ENCODE measurements around the gene OTX2.

DNA sequence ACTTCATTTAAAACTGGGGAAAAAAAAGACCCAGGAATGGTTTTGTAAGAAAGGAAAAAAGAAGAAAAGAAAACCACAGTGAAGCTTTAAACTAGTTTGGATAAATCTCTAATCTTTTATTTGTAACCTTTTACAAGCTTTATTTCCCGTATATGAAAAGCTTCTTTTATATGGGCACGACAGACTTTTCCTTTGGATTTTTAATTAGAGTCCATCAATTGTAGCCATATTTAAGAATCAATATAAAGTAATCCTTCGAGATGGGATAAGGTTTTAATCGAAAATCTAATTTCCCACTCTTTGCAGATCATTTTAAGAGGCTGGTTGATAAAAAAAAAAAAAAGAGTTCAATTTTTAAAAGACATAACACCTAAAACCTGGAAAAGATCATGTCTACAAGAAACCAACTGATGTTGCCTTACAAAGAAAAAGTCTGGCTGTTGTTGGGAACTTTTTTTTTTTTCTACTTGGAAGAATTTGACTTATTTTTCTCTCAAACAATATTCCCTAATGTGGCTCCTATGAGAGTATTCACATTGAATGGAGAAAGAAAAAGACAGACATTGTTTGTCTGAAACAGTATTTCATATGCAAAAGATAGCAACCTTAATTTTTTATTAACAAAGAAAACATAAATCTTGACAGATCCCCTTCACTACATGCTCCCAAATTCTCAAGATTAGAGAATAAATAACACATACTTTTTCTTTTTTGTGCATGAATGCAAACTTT is 4.9 kb upstream of the OTX2 start:
- TF ChIP-seq, protein P1, sequence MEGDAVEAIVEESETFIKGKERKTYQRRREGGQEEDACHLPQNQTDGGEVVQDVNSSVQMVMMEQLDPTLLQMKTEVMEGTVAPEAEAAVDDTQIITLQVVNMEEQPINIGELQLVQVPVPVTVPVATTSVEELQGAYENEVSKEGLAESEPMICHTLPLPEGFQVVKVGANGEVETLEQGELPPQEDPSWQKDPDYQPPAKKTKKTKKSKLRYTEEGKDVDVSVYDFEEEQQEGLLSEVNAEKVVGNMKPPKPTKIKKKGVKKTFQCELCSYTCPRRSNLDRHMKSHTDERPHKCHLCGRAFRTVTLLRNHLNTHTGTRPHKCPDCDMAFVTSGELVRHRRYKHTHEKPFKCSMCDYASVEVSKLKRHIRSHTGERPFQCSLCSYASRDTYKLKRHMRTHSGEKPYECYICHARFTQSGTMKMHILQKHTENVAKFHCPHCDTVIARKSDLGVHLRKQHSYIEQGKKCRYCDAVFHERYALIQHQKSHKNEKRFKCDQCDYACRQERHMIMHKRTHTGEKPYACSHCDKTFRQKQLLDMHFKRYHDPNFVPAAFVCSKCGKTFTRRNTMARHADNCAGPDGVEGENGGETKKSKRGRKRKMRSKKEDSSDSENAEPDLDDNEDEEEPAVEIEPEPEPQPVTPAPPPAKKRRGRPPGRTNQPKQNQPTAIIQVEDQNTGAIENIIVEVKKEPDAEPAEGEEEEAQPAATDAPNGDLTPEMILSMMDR (IDR thresholded peaks at IDR 0.05): no peak
- TF ChIP-seq POLR2A (IDR thresholded peaks at IDR 0.05): no peak

Data from lower leg skin (tissue), 3 donors.